GM21423 (cell line): Measurements from ENCODE around the gene TNPO3.

Experiments used
- ATAC-seq: cut with Tn5 transposase; IDR thresholded peaks from one replicate; pipeline ENCODE4 v1.9.1; 2021; ENCODE audit warnings: mild to moderate bottlenecking, moderate library complexity; ENCODE audit not compliant: unreplicated experiment

Gene TNPO3

DNA sequence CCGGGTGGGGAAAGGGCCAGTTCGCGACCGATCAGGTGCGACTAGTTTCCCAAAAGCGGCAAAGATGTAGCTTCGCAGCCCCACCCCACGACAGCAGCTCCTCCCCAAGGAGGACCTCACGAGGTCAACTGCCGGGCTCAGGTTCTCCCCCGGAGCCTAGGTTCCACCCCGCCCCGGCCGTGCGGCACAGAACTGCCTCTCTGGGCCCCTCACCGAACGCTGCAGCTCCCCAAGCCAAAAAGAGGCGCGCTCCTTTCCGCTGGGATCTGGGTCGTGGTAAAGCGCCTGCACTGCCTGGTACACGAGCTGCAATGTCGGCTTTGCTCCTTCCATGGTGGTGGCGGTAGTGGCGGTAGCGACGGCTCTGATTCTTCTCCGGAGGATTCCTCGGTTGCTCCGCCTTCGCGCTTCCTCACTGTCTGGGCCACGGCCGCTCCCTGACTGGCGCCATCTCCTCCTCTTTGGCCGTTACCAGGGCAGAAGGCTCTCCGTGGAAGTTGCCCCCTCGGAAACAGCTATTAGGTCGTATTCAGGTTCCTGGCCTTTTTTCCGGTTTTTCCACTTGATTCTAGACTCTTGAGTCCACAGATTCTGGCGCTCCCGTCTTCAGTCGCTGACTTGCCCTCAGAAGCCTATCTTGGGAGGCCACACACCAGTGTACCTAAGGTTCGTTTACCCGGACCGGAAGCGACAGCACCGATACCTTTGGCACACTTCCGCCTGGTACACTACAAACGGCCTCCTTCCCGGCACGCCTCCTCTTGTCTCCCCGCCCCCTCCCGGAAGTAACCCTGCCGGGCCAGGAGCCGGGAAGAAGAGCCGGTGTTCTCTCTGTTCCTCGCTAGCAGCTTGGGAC, at the start of gene TNPO3:
TNPO3 (minus strand) TSS at position 674 of the 856 bp plus-strand sequence; CDS start at position 333, 341 bp downstream.
- ATAC-seq: peak; percentile 90

GRCh38 chr7:129103561-129104324, 48.8 kb upstream of the TNPO3 start:
- no peak for ATAC-seq

GRCh38 chr7:129101746-129102145, 46.8 kb upstream of the TNPO3 start:
- no peak for ATAC-seq

- no peak for ATAC-seq
These were observed 45.9 kb upstream of the TNPO3 start for GRCh38 chr7:129100827-129101166.

GRCh38 chr7:129098409-129099084, 43.6 kb upstream of the TNPO3 start:
- no peak for ATAC-seq

- ATAC-seq: peak; percentile 80
These were observed 40.3 kb upstream of the TNPO3 start for GRCh38 chr7:129095258-129095657.

GRCh38 chr7:129094501-129094900, 39.6 kb upstream of the TNPO3 start:
- no peak for ATAC-seq

DNA sequence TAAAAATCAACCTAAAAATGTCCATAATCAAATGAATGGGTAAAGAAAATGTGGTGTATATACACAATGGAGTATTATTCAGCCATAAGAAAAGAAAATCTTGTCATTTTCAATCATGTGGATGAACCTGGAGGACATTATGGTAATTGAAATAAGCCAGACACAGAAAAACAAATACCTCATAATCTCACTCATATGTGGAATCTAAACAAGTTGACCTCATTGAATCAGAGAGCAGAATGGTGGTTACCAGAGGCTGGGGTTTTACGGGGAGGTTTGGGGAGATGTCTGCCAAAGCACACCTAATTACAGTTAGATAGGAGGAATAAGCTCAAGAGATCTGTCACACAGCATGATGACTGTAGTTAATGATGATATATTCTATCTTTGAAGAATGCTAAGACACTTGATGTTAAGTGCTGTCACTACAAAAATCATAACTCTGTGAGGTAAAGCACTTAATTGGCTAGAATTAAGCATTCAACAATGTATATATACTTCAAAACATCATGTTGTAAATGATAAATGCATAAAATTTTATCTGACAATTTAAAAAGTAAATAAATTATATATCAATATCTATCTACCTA, 39.1 kb upstream of the TNPO3 start:
- ATAC-seq: no peak

- peak; percentile 47 for ATAC-seq
These were observed 36.6 kb upstream of the TNPO3 start for GRCh38 chr7:129091484-129092002.

- no peak for ATAC-seq
These were observed 35.5 kb upstream of the TNPO3 start for GRCh38 chr7:129090300-129090907.

GRCh38 chr7:129089521-129090212, 34.8 kb upstream of the TNPO3 start:
- peak; percentile 65 for ATAC-seq

DNA sequence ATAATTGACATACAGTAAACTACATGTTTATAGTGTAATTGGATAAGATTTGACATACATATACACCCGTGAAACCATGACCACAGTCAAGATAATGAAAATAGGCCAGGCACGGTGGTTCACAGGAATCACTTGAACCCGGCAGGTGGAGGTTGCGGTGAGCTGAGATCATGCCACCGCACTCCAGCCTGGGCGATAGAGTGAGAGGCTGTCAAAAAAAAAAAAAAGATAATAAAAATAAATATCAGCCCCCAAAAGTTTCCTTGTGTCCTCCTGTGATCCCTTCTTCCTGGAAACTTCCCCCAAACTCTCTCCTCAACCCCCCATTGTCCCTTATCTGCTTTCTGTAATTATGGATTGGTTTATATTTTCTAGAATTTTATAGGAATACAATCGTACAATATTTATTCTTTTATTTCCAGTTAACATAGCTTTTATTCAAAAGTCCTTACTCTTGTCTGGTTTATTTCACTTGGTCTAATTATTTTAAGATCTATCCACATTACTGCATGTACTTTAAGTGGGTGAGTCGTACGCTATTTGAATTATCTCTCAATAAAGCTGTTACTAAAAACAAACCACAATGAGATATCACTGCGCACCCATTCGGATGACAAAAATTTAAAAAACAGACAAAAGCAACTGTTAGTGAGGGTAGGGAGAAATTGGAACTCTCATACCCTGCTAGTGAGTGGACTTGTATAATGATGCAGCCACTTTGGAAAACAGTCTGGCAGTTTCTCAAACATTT, 30.1 kb upstream of the TNPO3 start:
- no peak for ATAC-seq

GRCh38 chr7:129083525-129083924, 28.6 kb upstream of the TNPO3 start:
- no peak for ATAC-seq

GRCh38 chr7:129078455-129078854, 23.5 kb upstream of the TNPO3 start:
- ATAC-seq: no peak

DNA sequence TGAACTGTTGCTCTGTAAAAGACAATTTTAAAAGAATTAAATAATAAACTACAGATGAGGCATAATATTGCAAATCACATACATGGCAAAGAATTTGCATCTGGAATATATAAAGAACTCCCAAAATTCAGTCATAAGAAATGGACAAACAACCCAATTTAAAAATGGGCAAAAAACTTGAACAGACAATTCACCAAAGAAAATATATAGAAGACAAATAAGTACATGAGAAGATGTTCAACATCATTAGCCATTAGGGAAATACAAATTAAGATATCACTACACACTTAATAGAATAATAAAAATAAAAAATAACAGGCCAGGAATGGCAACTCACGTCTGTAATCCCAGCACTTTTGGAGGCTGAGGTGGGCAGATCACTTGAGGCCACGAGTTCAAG, 22.0 kb upstream of the TNPO3 start:
- ATAC-seq: no peak

- no peak for ATAC-seq
These were observed 20.1 kb upstream of the TNPO3 start for GRCh38 chr7:129074994-129075393.

- no peak for ATAC-seq
These were observed 19.5 kb upstream of the TNPO3 start for GRCh38 chr7:129074361-129074871.

DNA sequence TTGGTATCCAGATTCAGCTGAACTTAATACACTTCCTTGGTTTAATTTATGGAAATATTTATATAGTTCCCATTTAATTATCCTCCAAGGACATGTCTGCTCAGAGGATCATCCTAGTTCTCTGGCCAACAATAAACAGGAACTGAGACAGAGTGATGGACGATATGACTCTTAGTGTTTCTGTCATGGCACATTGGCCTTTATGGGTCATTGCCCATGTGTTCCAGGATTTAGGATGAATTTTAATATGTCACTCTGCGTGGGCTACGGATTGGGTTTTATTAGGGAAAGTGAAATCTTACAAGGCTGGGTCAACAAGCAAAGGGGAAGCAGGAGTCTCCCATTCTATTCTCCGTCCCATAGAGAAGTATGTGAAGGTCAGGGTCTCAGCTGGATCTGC, 18.8 kb upstream of the TNPO3 start:
- no peak for ATAC-seq

GRCh38 chr7:129073204-129073603, 18.3 kb upstream of the TNPO3 start:
- ATAC-seq: no peak
